Karpas-422 (cell line): ENCODE results near the gene POLDIP2. TPM values are rescaled to one million over a fixed set of nuclear protein-coding genes. Genes with fewer than 3 reads are reported as not detected.

Experiments
- DNase-seq: peaks from one replicate; pipeline ENCODE4 v3.0.0-alpha.2; 2015
- H2AFZ ChIP-seq: fragments of 200-600 bp; sonication (generic); 2 replicates; pipeline ENCODE4 v1.6.1; 2014; ENCODE audit warnings: antibody characterized with exemption, low read length, mixed read lengths
- H3K27ac ChIP-seq: fragments of 200-600 bp; sonication (generic); 2 replicates; pipeline ENCODE4 v1.5.1; 2014; ENCODE audit warnings: mild to moderate bottlenecking, low read length, moderate library complexity
- H3K27me3 ChIP-seq: fragments of 200-600 bp; sonication (generic); 2 replicates; pipeline ENCODE4 v1.6.1; 2014; ENCODE audit warnings: low read length, mixed read lengths
- H3K36me3 ChIP-seq: fragments of 200-600 bp; sonication (generic); 2 replicates; pipeline ENCODE4 v1.6.1; 2014; ENCODE audit warnings: low read length, mixed read lengths; ENCODE audit not compliant: insufficient read depth
- H3K4me1 ChIP-seq: fragments of 200-600 bp; sonication (generic); 2 replicates; pipeline ENCODE4 v1.6.1; 2014; ENCODE audit warnings: mild to moderate bottlenecking, low read length, mixed read lengths
- H3K4me2 ChIP-seq: fragments of 200-600 bp; sonication (generic); 2 replicates; pipeline ENCODE4 v1.6.1; 2014; ENCODE audit warnings: low read length, low read depth, mild to moderate bottlenecking; ENCODE audit not compliant: poor library complexity, severe bottlenecking
- H3K4me3 ChIP-seq: fragments of 200-600 bp; sonication (generic); 2 replicates; pipeline ENCODE4 v1.5.1; 2014; ENCODE audit warnings: mild to moderate bottlenecking, antibody characterized with exemption, low read length, mixed read lengths
- H3K79me2 ChIP-seq: fragments of 200-600 bp; sonication (generic); 2 replicates; pipeline ENCODE4 v1.6.1; 2014; ENCODE audit warnings: mild to moderate bottlenecking, low read length, mixed read lengths
- H3K9ac ChIP-seq: fragments of 200-600 bp; sonication (generic); 2 replicates; pipeline ENCODE4 v1.6.0; 2014; ENCODE audit warnings: low read length
- H3K9me2 ChIP-seq: fragments of 200-600 bp; sonication (generic), shearing (Covaris generic); replicated peaks from 2 replicates; pipeline ENCODE4 v1.6.0; 2014; ENCODE audit warnings: mild to moderate bottlenecking, low read length, moderate library complexity; ENCODE audit not compliant: insufficient read depth
- H3K9me3 ChIP-seq: fragments of 300-700, 200-600 bp; sonication (generic); 2 replicates; pipeline ENCODE4 v1.6.1; 2014; ENCODE audit warnings: low read length, mixed read lengths
- H4K20me1 ChIP-seq: fragments of 200-600 bp; sonication (generic); 2 replicates; pipeline ENCODE4 v1.6.1; 2014; ENCODE audit warnings: mild to moderate bottlenecking, antibody characterized with exemption, low read length, low read depth; ENCODE audit not compliant: insufficient read depth
- total RNA-seq: library from RNA; depleted of rRNA; stranded (reverse); fragments of >200 nt; shearing (Covaris generic); gene quantifications from 2 replicates; pipeline ENCODE4 v1.2.3, GENCODE V29; 2014; ENCODE audit warnings: low replicate concordance

Gene POLDIP2
- total RNA-seq, 1 experiment from 2014 or later = 71.1 TPM

- Histone ChIP-seq H3K27ac (no peak overlapping the region), H3K36me3 (peaks cover 4% of the 10 kb centered on the region), H3K9me2 (no peaks in the 10 kb centered on the region), H3K4me2 (no peak overlapping the region), H4K20me1 (no peaks in the 10 kb centered on the region), H3K27me3 (no peaks in the 10 kb centered on the region), H3K9ac (no peak overlapping the region), H3K4me3 (no peak overlapping the region), H3K79me2 (no peaks in the 10 kb centered on the region), H2AFZ (no peak overlapping the region), H3K4me1 (peaks cover 8% of the 10 kb centered on the region), H3K9me3 (no peaks in the 10 kb centered on the region)
- DNase-seq = peak; percentile 62
Measured at GRCh38 chr17:28366605-28367004, 9.3 kb upstream of the POLDIP2 start.

GRCh38 chr17:28365487-28365886 is 8.2 kb upstream of the POLDIP2 start:
- DNase-seq = no peak
- H4K20me1 ChIP-seq = no peaks in the 10 kb centered on the region
- no peak overlapping the region for H3K4me2 ChIP-seq
- H2AFZ ChIP-seq = no peak overlapping the region
- no peak overlapping the region for H3K9ac ChIP-seq
- no peaks in the 10 kb centered on the region for H3K9me3 ChIP-seq
- peaks cover 12% of the 10 kb centered on the region for H3K36me3 ChIP-seq
- no peak overlapping the region for H3K27ac ChIP-seq
- H3K9me2 ChIP-seq = no peaks in the 10 kb centered on the region
- H3K79me2 ChIP-seq = no peaks in the 10 kb centered on the region
- H3K4me3 ChIP-seq = no peak overlapping the region
- H3K4me1 ChIP-seq = peaks cover under 1% of the 10 kb centered on the region; the same call in 1 of the 2 replicates
- no peaks in the 10 kb centered on the region for H3K27me3 ChIP-seq

- H4K20me1 ChIP-seq = no peaks in the 10 kb centered on the region
- no peaks in the 10 kb centered on the region for H3K79me2 ChIP-seq
- H3K27ac ChIP-seq = no peak within 1 kb of the TSS
- no peaks in the 10 kb centered on the region for H3K27me3 ChIP-seq
- H3K9me2 ChIP-seq = no peaks in the 10 kb centered on the region
- H3K36me3 ChIP-seq = peaks cover 17% of the 10 kb centered on the region
- DNase-seq = no peak
- no peaks in the 10 kb centered on the region for H3K9me3 ChIP-seq
- H2AFZ ChIP-seq = no peak within 1 kb of the TSS
- no peaks in the 10 kb centered on the region for H3K4me1 ChIP-seq
- no peak within 1 kb of the TSS for H3K9ac ChIP-seq
- H3K4me2 ChIP-seq = no peak within 1 kb of the TSS
- no peak within 1 kb of the TSS for H3K4me3 ChIP-seq
Measured at GRCh38 chr17:28364665-28365363, 7.5 kb upstream of the POLDIP2 start, which contains the start of gene SEBOX. Gene SEBOX, minus strand, starts transcription at chr17:28365199. Its CDS starts 48 bp downstream, at chr17:28365151.

GRCh38 chr17:28363776-28364650 is 6.7 kb upstream of the POLDIP2 start:
- Histone ChIP-seq H3K27me3 (no peaks in the 10 kb centered on the region), H3K27ac (no peak overlapping the region), H3K36me3 (peaks cover 21% of the 10 kb centered on the region), H3K9me3 (no peaks in the 10 kb centered on the region), H3K4me1 (peaks cover 1% of the 10 kb centered on the region), H2AFZ (no peak overlapping the region), H3K4me2 (no peak overlapping the region), H4K20me1 (no peaks in the 10 kb centered on the region), H3K9ac (no peak overlapping the region), H3K79me2 (peaks cover 5% of the 10 kb centered on the region), H3K9me2 (no peaks in the 10 kb centered on the region), H3K4me3 (no peak overlapping the region)
- no peak for DNase-seq

- Histone ChIP-seq H3K27ac (no peak overlapping the region), H3K9me2 (no peaks in the 10 kb centered on the region), H3K4me2 (no peak overlapping the region), H3K9ac (no peak overlapping the region), H3K4me1 (peaks cover 9% of the 10 kb centered on the region), H4K20me1 (no peaks in the 10 kb centered on the region), H3K27me3 (no peaks in the 10 kb centered on the region), H3K9me3 (no peaks in the 10 kb centered on the region), H3K79me2 (peaks cover 14% of the 10 kb centered on the region), H2AFZ (no peak overlapping the region), H3K36me3 (peaks cover 21% of the 10 kb centered on the region), H3K4me3 (no peak overlapping the region)
- DNase-seq = no peak
Measured at GRCh38 chr17:28363186-28363585, 5.9 kb upstream of the POLDIP2 start.

GRCh38 chr17:28357901-28358197 is 522 bp upstream of the POLDIP2 start:
- no peak overlapping the region for H2AFZ ChIP-seq
- peak overlapping the region; percentile 89 for H3K4me3 ChIP-seq
- peaks cover 41% of the 10 kb centered on the region; the same call in 1 of the 2 replicates for H3K36me3 ChIP-seq

GRCh38 chr17:28350271-28350670 is 7.1 kb downstream of the POLDIP2 start:
- H3K9me3 ChIP-seq = no peaks in the 10 kb centered on the region
- no peak overlapping the region for H3K4me3 ChIP-seq
- H4K20me1 ChIP-seq = no peaks in the 10 kb centered on the region
- peaks cover 41% of the 10 kb centered on the region; the same call in 1 of the 2 replicates for H3K36me3 ChIP-seq
- peaks cover 2% of the 10 kb centered on the region; the same call in 1 of the 2 replicates for H3K4me1 ChIP-seq
- H3K4me2 ChIP-seq = no peak overlapping the region
- no peak for DNase-seq
- H3K9ac ChIP-seq = no peak overlapping the region
- H3K79me2 ChIP-seq = peaks cover 7% of the 10 kb centered on the region
- no peaks in the 10 kb centered on the region for H3K9me2 ChIP-seq
- H3K27ac ChIP-seq = no peak overlapping the region
- H3K27me3 ChIP-seq = no peaks in the 10 kb centered on the region
- H2AFZ ChIP-seq = no peak overlapping the region

More at GRCh38 chr17:28357901-28358197, 522 bp upstream of the POLDIP2 start:
- Histone ChIP-seq H3K27me3 (no peaks in the 10 kb centered on the region), H3K9me2 (no peaks in the 10 kb centered on the region), H3K4me2 (peak overlapping the region; percentile 92), H4K20me1 (no peaks in the 10 kb centered on the region; the same call in 1 of the 2 replicates), H3K79me2 (peaks cover 46% of the 10 kb centered on the region), H3K4me1 (peaks cover 27% of the 10 kb centered on the region), H3K9ac (peak overlapping the region; percentile 87), H3K9me3 (no peaks in the 10 kb centered on the region), H3K27ac (no peak overlapping the region)
- peak; percentile 71 for DNase-seq

- no peak overlapping the region for H3K4me2 ChIP-seq
- H3K27me3 ChIP-seq = no peaks in the 10 kb centered on the region
- peaks cover 30% of the 10 kb centered on the region; the same call in 1 of the 2 replicates for H3K36me3 ChIP-seq
- DNase-seq = no peak
- H3K4me3 ChIP-seq = no peak overlapping the region
- no peak overlapping the region for H3K27ac ChIP-seq
- H3K9me2 ChIP-seq = no peaks in the 10 kb centered on the region
- no peaks in the 10 kb centered on the region for H3K4me1 ChIP-seq
- no peaks in the 10 kb centered on the region for H3K79me2 ChIP-seq
- no peaks in the 10 kb centered on the region for H3K9me3 ChIP-seq
- H4K20me1 ChIP-seq = no peaks in the 10 kb centered on the region
- no peak overlapping the region for H3K9ac ChIP-seq
- no peak overlapping the region for H2AFZ ChIP-seq
Measured at GRCh38 chr17:28348979-28349378, 8.3 kb downstream of the POLDIP2 start.
